K562 (cell line): ENCODE data around the gene PDIA2.

Source experiments
- BDP1 ChIP-seq: IDR thresholded peaks from 3 replicates; pipeline ENCODE4 v1.6.1; 2011; ENCODE audit not compliant: insufficient read length, insufficient read depth
- CTCF ChIP-seq, 3 experiments: IDR thresholded peaks in 2 of 3; conservative IDR thresholded peaks in 1 of 3; 2 replicates each; pipeline ENCODE4 v1.5.1; 2011 to 2012; ENCODE audit warnings: low read length in 3 of 3, mild to moderate bottlenecking in 3 of 3, control low read depth in 2 of 3, improper control_type of control experiment in 1 of 3, inconsistent platforms in 1 of 3, low read depth in 1 of 3, mixed read lengths in 1 of 3, moderate library complexity in 1 of 3; ENCODE audit not compliant: insufficient read depth in 2 of 3
- GABPA ChIP-seq: fragments of 200-800 bp; sonication (Bioruptor generic); conservative IDR thresholded peaks from 2 replicates; pipeline ENCODE4 v1.6.1; 2016; ENCODE audit warnings: low read depth, missing genetic modification characterization, missing compliant biosample characterization
- GTF2F1 ChIP-seq: IDR thresholded peaks from 2 replicates; pipeline ENCODE4 v1.6.1; 2011; ENCODE audit warnings: low read depth, low read length, improper control_type of control experiment
- SIX5 ChIP-seq, 2 experiments: IDR thresholded peaks; 2 replicates each; pipeline ENCODE4 v1.6.1; 2011; ENCODE audit warnings: low read length in 2 of 2, borderline replicate concordance in 1 of 2, low read depth in 1 of 2, mild to moderate bottlenecking in 1 of 2, moderate library complexity in 1 of 2; ENCODE audit not compliant: insufficient read depth in 1 of 2
- U2AF2 ChIP-seq: fragments of 200-400 bp; formaldehyde crosslinking; optimal IDR thresholded peaks from 2 replicates; pipeline ENCODE3; 2017; ENCODE audit warnings: low read depth, mild to moderate bottlenecking, low read length
- ZBTB8A ChIP-seq: fragments of 450-650 bp; IDR thresholded peaks from 2 replicates; pipeline ENCODE4 v1.6.1; 2018; ENCODE audit warnings: mild to moderate bottlenecking, moderate library complexity; ENCODE audit not compliant: partially characterized antibody
- ZNF77 ChIP-seq: fragments of 250-450 bp; sonication (Bioruptor Pico); IDR thresholded peaks from 2 replicates; pipeline ENCODE4 v1.5.0; 2020

DNA sequence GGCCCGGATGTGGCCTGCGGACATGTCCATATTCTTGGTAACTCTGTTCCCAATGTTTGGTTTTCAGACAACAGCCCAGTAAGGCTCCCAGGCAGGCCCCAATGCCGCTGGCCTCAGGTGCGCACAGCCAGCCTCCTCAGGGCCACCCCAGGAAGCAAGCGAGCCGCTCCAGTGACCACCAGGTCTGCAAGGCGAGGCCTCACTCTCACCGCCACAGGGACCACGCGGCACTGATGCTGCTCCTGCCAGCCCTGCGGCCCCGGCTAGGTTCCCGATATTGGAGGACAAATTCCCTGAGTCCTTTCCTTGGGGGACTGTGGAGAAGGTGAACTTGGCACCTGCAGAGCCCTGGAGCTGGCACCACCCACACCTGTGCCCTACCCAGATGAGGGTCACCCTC, 19.0 kb downstream of the PDIA2 start:
- TF ChIP-seq SIX5 (IDR thresholded peaks at IDR 0.05; ENCODE audit: borderline replicate concordance in 1 of 2, insufficient read depth in 1 of 2, low read depth in 1 of 2, low read length in 2 of 2) (no peak), BDP1 (no peak), CTCF (IDR thresholded peaks at IDR 0.05 in 2 of 3, conservative IDR thresholded peaks at IDR 0.05 in 1 of 3; ENCODE audit: insufficient read depth in 2 of 3, low read depth in 1 of 3, low read length in 3 of 3) (no peak), GTF2F1 (no peak), ZNF77 (no peak), U2AF2 (no peak), ZBTB8A (no peak), GABPA (tag) (no peak)
